Activated CD4-positive, alpha-beta T cell treated with anti-CD3 and anti-CD28 coated beads for 4 hours (primary cell): ENCODE data around the gene RNLS.
"Not testable (repeated sequence)": the region's sequence is repeated elsewhere in the genome, so short reads cannot be mapped to it uniquely, and the experiment has no call there.

Experiments used
- DNase-seq, 2 donors: peaks; one replicate each; pipeline ENCODE4 v3.0.0-alpha.2; 2020

Gene RNLS

DNA sequence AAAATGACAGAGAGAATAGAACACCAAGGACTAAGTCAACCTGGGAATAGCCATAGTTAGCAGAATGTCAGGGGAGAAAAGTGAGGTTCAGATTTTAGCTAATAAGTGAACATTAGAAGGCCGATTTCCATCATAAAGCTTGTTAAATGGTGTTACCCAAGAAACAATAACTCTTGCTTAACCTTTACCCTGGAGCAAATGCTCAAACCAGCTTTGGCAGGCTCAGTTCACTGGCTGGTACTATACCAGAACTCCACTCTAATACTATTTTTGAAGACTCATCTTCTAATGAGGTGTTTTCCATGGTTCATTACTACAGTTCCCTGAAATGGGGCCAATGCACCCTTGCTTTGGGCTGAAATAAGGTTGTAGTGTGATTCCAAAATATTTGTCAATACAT lies 61.3 kb downstream of the RNLS start:
- no peak for DNase-seq

DNA sequence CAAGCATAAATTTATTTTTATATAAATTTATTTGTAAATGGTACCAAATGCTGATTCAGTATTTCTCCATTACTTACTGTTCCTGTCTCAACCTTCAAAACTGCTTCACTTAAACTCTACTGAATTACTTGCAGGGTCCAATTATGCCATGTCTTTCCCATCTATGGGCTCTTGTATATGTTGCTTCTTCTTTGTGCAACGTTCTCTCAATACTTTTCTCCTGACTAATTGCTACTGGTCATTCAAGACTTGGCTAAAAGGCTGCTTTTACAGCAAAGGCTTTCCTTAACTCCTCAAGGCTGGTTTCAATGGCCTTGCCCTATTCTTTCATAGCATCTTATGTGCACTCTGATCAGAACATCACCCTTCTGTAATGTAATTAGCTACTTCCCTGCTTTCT lies 67.9 kb downstream of the RNLS start:
- no peak for DNase-seq

DNA sequence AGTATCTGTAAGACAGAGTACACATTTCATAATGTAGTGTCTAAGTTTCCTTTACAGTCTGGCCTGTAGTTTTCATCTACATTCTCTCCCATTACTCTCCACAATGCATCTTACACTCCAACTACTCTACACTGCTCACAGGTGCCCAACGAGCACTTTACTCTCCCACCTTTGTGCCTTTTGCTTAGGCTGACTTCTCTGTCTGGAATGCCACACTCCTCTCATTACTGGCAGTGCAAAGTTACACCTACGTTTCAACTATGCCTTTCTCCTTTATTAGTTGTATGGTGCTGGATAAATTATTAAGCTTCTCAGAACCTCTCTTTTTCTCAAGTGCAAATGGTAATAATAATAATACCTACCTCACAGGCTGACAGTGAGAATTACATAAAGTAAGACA lies 70.5 kb downstream of the RNLS start:
- no peak for DNase-seq

DNA sequence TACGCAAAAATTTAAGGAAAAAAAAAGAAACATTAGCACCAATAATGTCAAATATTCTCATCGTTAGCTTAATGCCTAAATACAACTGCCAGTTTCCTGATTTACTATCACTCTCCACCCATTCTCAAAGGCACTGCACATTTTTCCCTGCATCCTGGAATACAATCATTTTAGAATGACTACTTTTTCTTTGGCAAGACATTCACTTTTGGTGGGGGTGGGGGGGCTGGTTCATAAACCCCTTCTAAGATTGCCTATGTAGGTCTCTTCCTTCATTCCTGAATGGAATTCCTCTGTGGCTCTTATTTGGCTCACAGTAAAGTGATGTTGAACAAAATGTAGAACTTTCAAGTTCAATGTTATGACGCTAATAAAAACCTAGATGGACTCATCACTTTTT lies 74.3 kb downstream of the RNLS start:
- no peak for DNase-seq

DNA sequence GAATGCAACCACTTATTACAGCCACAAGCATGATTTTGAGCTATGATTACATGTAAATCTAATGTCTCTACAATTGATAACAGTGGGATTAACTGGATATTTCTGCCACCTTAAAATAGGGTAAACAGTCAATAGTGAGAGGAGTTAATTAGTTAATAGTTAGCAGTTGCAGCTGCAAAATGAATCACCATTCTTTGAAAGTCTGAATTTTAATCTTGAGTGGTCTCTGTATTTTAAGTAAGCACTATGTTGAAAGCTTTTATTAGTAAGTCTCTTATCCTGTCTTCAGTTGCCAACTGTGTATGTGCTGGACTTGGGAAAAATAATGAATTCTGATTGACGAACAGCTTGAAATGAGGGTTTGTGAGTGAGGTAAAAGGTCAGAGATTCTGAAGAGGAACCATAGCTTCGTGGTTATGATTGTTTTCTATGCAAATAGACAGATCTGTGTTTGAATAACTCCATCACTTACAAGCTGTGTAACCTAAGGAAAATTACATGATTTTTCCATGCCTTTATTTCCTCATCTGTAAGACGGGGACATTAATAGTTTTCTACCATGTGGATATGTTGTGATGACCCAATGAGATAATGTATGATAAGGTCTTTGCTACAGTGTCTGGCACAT lies 75.2 kb downstream of the RNLS start:
- DNase-seq, result no peak

DNA sequence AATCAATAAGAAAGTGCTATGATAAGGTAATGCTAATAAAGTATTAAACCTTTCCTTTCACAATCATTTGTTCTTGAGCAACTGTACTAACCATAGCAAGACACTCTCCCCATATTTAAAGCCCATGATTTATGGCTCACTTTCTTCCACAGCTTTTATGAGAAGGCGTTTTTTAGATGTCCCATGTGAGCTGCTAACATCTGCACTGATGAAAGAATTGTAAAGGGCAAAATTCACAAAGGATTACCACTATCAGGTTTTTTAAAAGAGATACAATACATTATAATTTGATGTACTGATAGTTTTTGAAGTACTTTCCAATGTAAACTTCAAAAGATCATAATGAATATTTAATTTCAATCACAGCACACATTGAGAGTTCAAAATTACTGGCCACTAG lies 75.7 kb downstream of the RNLS start:
- DNase-seq, result no peak

DNA sequence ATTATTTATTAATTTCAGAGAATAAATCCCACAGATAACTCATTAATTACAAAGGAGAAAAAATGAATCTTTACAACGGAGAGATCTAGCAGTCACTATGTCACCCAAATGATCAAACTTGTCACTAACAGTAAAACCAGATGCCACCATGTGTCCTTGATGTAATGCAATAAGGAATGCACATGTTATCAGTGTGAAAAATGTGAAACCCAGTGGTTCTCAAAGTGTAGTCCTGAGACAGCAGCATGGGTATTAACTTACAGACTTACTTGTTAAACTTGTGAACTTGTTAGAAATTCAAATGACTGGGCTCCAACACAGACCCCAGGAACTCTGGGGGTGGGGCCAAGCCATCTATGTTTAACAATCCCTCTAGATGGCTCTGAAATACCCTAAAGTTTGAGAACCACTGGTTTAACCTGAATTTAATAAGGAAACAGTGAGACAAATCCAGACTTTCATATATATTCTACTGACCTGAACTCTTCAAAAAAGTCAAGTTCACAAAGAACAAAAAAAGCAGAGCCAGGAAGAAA lies 77.4 kb downstream of the RNLS start:
- DNase-seq, result no peak

DNA sequence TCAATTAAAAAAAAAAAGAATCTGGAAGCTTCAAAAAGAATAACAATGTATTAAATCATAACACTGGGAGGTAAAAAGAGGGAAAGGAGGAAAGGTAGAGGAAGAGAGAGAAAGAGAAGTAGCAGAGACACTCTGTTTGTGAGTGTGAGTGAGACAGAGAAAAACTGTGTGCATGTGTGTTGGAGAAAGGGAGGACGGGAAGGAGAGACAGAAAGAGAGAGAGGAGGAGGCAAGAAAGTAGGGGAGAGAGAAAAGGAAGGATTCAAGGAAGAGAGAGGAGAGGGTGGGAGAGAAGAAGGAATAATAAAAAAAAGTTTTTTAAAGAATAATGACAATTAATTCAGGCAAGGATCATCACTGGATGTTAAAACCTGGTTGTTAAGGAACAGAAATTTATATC lies 77.9 kb downstream of the RNLS start:
- DNase-seq, result no peak

DNA sequence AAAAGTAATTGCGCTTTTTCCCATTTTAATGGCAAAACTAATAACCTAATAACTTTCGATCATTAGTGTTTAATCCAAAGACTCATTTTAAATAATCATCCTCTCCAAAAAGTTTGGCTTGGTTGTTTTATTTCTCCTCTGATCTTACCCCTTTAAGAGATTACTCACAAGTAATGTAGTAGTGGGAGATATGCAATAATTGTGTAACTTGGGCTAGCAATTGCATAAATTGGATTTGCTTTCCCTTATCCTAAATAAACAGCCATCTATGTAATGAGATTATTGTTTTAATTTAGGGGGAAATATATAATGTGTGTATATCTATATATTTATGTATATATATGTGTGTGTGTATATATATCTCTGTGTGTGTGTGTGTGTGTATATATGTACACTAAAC lies 82.5 kb downstream of the RNLS start:
- DNase-seq, result no peak

DNA sequence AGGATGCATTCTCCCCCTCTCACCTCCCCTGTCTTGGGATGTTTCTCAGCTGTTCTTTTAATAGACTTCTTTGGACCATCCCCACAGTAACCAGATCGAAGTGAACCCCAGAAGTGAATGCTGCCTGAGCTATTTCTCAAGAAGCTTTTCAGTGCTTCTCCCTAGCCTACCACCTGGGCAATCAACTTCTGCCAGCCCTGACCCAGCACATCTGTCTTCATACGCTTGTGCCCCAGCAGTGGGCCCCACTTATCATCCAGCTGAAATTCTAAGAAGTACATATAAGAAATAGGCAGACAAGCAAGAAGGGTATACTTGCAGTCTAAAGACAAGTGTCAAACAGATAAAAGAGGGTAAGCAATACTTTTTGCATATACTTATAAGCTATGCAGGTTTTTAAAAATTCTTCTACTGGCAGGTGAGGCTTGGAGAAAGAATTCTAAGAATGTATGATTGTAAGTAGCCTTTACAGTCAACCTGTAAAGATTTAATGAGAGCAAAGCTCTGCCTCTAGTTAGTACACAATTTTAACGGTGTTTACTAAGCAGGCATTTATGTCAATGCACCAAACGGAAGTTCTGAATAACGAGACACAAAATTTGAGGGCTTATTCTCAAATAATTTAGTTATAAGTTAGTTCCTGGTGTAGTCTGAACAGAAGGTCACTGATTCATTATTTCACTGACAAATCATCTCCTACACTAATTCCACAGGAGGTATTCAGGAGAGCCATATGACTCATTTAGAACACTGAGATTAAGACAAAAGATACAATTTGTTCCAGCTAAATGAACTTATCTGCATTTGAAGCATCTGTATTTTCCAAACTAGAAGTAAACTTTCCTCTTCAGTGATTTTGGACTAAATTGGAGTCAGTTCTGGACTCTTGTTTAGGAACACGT lies 83.3 kb downstream of the RNLS start:
- DNase-seq, result no peak

DNA sequence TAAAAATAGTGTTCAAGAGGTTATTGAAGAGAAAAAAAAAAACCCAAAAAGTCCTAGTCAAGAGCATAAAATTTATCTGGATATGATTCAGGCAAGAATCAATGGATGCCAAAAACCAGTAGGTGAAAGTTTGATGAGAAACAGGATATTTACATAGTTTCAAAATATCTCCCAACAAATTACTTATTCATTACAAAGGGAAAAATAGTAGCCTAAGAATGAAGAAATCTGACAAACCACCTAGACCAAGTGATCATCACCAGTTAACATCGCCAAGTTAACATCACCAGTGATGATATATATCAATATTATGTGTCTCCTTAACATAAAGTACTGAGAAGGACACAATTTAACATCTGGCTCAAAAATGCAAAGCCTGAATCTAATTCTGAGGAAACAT lies 85.2 kb downstream of the RNLS start:
- no peak for DNase-seq

DNA sequence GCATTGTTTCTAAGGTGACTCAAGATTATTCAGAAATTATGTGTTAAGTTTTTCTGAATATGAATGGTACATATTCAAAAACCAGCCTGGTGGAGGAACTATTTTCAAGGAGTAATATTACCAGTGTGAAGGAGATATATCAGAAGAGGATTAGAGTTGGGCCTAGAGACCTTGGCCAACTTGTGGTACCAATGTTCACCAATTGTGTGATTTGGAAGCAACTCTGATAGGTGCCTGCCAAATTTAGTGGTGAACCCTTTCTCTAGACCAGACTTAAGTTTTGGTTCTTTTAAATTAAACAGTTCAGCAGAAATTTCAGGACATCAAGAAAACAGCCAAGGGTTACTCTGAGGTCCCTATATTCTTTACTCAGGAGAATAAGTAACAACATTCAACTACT lies 88.6 kb downstream of the RNLS start:
- no peak for DNase-seq

DNA sequence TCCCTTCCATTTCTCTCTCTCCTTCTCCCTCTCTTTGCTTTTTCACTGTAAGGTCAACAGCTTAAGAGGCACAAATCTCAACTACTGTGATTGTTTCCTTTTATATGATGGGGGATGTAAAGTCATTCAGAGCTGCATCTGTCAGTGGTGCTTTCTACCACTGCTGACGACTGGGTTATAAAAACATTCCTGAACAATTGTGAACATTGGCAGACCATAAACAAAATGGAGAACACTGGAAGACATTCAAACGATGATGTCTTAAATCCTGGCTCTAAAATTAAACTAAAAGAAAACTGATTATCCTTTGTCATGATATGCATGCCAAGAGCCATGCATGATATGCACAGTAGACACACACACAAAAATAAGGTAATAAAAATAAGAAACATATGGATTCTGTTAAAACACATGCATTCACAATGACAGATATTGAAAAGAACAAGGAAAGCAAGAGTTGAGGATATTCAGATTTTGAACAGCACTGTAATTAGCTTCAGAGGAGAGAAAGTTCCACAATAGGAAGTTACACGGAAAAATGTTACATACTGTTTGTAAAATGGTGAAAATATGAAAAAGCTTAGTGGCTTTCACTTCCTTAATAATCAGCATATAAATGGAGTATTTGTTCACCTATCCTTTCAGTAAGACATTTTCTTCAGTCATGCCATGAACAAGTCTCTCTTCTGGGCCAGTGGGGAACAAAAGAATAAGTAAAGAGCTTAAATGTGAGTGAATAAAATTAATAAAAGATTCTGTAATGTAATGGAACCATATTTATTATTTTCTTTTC lies 89.2 kb downstream of the RNLS start:
- no peak for DNase-seq

DNA sequence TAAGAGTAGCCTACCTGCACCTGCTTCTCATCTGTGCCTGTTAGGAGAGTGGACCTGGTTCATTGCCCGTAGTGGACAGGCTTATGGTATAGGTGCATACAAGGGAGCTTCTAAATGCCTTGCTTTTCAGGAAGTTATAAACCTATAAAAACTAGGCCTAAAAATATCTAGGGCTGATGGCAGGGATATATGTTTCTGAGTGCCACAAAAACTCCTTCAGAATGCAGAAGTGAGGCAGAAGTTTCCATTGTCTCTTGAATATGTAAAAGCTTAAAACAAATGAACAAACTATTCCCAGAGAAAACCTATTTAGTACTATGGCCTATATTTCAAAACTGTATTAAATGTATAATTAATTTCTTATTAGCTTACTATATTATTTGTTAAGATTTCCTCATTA lies 91.8 kb downstream of the RNLS start:
- DNase-seq, result no peak

DNA sequence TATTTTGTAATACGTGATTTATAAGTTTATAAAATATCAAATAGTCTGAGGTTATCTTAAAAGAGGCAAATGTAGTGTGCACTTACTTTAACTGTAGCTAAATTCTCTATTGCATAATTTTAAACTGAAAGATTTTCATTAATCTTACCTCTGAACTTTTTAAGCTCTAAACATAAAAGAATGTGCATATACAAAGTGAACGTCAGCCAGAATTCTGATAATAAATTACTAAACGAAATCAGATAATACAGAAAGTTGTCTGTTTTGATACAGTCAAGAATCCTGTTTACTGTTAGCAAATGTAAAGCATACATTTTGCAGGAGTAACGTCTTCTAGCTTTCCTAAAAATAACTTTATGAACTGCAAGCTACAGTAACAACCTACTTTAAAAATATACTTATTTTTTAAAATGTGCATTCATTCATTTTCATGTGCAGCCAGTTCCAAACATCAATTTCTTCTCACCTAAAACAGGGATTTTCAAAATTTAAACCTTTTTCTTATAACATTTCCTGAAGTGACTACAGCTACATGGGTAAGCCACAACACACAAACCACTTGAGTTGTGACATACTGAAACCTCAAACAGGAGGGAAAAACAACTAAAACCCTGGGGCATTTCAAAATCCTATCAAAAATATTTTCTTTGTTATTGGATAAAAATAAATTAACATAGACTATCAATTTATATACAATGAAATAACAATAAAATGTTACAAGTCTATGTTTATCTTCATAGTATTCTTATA lies 92.7 kb downstream of the RNLS start:
- DNase-seq, result no peak

DNA sequence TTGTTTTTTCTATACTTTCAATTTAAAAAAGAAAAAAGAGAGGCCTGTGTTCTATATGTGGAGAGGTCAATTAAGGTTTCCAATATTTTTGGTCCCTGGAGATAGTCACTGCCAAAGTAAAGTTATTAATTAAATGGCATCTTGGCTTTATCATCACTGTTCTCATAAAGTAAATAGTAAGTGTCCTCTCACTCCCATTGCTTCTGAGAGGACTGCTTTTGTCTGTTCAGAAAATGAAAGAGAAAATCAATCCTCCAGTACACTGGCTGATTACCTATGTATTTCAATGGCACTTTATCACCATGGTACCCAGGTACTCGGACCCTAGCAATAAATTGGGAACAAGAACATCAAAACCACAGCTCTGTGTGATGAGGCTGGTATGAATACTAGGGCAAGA lies 94.0 kb downstream of the RNLS start:
- DNase-seq, result no peak

DNA sequence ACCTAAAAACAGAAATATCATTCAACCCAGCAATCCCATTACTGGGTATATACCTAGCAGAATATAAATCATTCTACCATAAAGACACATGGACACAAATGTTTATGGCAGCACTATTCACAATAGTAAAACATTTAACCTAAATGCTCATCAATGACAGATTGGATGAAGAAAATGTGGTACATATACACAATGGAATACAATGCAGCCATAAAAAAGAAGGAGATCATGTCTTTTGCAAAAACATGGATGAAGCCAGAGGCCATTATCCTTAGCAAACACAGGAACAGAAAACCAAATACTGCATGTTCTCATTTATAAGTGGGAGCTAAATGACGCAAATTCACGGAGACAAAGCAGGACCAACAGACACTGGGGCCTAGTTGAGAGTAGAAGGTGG lies 96.3 kb downstream of the RNLS start:
- DNase-seq, result not testable (repeated sequence)

DNA sequence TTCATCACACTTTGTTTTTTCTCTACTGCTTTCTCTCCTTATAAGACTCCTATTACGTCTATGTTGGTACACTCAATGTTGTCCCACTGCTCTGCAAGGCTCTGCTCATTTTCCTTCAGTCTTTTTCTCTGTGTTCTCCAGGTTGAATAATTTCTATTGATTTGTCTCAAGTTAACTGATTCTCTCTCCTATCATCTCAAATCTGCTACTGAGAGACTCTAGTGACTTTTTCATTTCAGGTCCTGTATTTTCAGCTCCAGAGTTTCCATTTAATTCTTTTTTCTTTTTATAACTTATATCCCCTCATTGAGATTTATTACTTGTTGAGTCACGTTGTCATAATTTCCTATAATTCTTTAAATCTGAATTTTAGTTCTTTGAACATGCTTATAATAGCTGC lies 100.9 kb downstream of the RNLS start:
- no peak for DNase-seq

DNA sequence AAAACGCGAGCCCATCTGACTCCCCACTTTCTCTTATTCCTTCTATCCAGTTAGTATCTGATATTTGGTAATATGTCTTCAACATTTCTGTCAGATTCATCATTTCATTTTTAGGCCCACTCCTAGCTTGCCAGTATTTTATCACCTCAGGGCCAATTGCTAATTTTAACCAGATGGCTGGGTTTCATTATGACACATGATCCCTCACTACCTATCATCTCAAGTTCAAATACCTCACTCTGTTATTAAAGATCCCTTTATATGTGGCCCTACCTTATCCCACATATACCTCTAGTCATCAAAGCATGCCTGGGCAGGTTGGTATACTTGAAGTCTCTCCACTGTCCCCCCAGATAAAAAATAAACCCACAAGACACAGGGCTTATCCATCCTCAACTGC lies 104.9 kb downstream of the RNLS start:
- no peak for DNase-seq

DNA sequence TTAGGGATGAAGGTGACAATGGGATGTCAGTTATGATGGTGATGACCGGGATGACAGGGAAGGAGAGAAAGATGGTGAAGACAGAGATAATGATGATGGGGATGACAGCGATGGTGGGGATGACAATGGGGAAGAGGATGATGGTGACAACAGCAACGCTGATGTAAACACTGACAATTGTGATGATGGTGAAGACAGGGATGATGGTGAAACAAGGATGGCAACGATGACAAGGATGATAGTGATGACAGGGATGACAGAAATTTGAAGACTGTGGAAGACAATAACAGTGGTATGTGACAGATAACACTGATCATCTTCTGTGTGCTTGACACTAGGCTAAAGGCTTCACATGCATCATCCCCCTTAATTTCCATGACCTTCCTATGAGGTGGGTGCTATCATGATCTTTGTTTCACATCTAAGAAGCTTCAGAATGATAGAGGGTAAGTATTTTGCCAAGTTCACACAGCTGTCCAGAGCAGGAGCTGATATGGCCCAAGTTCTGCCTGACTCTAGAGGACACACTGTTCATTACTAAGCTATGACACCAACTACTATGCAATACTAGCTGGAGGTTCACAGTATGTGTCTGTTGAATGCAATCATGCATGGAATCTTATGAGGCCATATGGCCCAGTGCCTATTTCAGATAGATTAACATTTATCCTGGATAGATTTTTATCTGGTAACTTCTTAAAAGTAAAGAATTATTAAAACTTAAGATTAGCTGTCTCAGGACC lies 105.6 kb downstream of the RNLS start:
- no peak for DNase-seq

DNA sequence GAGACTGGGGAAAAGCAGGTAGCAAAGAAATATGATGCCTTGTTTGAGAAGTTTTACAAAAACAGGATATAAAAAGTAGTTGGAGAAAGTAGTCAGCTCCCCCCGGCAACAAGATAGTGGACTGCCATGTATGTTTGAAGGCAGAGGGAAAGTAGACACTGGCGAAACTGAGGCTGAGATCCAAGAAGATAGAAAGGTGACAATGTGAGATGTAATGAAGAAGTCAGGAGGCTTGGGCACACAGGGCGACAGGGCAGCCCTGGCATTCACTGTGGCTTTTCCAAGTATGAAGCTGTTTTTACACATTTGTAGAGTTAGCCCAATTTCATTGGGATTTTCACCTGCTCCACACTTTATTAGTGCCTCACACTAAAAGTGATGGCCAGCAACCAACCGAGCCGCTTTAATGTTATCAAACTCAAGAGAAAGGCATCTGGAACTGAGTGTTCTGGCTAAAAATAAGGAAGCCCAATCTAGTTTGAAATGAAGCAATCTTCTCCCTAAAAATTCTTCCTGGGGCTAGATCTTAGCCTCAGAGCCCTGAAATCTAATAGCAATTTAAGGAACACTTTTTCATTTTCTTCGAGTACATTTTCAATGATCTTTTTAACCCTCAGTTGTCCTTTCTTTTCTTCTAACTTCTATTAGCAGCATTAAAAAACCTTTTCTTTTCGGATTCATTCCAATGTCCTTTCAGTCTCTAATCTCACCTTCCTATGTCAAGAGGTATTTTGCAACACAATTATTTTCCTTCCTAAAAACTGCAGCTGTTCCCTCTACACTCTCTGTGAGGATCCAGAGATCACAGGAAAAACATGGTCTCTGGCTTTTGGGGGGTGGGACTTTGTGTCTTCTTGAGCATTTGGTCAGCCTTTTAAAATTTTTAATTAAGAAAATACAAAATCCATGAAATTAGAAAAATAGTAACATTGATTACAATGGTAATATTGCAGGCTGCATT lies 108.0 kb downstream of the RNLS start:
- no peak for DNase-seq
